HAP-1 (cell line): ENCODE results near the gene DAAM1.

ENCODE experiments used
- DNase-seq, 2 experiments: peaks; one replicate each; pipeline ENCODE4 v3.0.0-alpha.2; 2016 to 2020; ENCODE audit warnings: low spot score in 2 of 2
- H3K27me3 ChIP-seq: fragments of 250-450 bp; sonication (Bioruptor Pico); 2 replicates; pipeline ENCODE4 v1.5.1; 2020; ENCODE audit warnings: low read depth, mild to moderate bottlenecking, moderate library complexity
- H3K36me3 ChIP-seq: fragments of 250-450 bp; sonication (Bioruptor Pico); replicated peaks from 2 replicates; pipeline ENCODE4 v1.5.1; 2020; ENCODE audit warnings: mild to moderate bottlenecking
- H3K4me1 ChIP-seq: fragments of 250-450 bp; sonication (Bioruptor Pico); 2 replicates; pipeline ENCODE4 v1.5.1; 2020; ENCODE audit warnings: mild to moderate bottlenecking
- H3K4me3 ChIP-seq: fragments of 250-450 bp; sonication (Bioruptor Pico); 2 replicates; pipeline ENCODE4 v1.5.1; 2020; ENCODE audit warnings: mild to moderate bottlenecking, moderate library complexity
- H3K9me3 ChIP-seq: fragments of 250-450 bp; sonication (Bioruptor Pico); 2 replicates; pipeline ENCODE4 v1.5.1; 2020; ENCODE audit warnings: mild to moderate bottlenecking, moderate library complexity
- in situ Hi-C: fragments of 300-500 bp; cut with MboI; formaldehyde crosslinking; loops from 3 replicates; pipeline ENCODE4 v1.14.3; 2020; ENCODE audit warnings: low sequenced_read_pairs, inconsistent platforms, mixed read lengths

Gene DAAM1

GRCh38 chr14:59314953-59315599, 126.6 kb downstream of the DAAM1 start:
- peaks cover 6% of the 10 kb centered on the region; the same call in 1 of the 2 replicates for H3K4me1 ChIP-seq
- no peak for DNase-seq
- in situ Hi-C loops = no loop called here

GRCh38 chr14:59316151-59316830, 127.8 kb downstream of the DAAM1 start:
- Histone ChIP-seq H3K4me1 (peaks cover 5% of the 10 kb centered on the region), H3K4me3 (no peak overlapping the region), H3K36me3 (no peaks in the 10 kb centered on the region), H3K9me3 (no peaks in the 10 kb centered on the region), H3K27me3 (no peaks in the 10 kb centered on the region)
- in situ Hi-C loops = no loop called here
- DNase-seq = no peak

More at GRCh38 chr14:59314953-59315599, 126.6 kb downstream of the DAAM1 start:
- H3K27me3 ChIP-seq = no peaks in the 10 kb centered on the region
- no peak overlapping the region for H3K4me3 ChIP-seq
- no peaks in the 10 kb centered on the region for H3K36me3 ChIP-seq
- H3K9me3 ChIP-seq = no peaks in the 10 kb centered on the region

GRCh38 chr14:59317346-59317745, 128.9 kb downstream of the DAAM1 start:
- Histone ChIP-seq H3K4me3 (no peak overlapping the region), H3K9me3 (no peaks in the 10 kb centered on the region), H3K4me1 (peaks cover 6% of the 10 kb centered on the region), H3K27me3 (no peaks in the 10 kb centered on the region), H3K36me3 (no peaks in the 10 kb centered on the region)
- in situ Hi-C loops = no loop called here
- no peak for DNase-seq

GRCh38 chr14:59317798-59318505, 129.5 kb downstream of the DAAM1 start:
- DNase-seq = no peak
- Histone ChIP-seq H3K36me3 (no peaks in the 10 kb centered on the region), H3K4me1 (peaks cover 6% of the 10 kb centered on the region), H3K4me3 (no peak overlapping the region), H3K27me3 (no peaks in the 10 kb centered on the region), H3K9me3 (no peaks in the 10 kb centered on the region)
- in situ Hi-C loops = no loop called here

- H3K9me3 ChIP-seq = no peaks in the 10 kb centered on the region
- in situ Hi-C loops = no loop called here
- H3K36me3 ChIP-seq = no peaks in the 10 kb centered on the region
- H3K27me3 ChIP-seq = no peaks in the 10 kb centered on the region
- no peak for DNase-seq
- H3K4me3 ChIP-seq = no peak overlapping the region
- H3K4me1 ChIP-seq = peaks cover 6% of the 10 kb centered on the region
Observed at GRCh38 chr14:59318908-59319307, 130.4 kb downstream of the DAAM1 start.

- Histone ChIP-seq H3K4me3 (no peak overlapping the region), H3K27me3 (no peaks in the 10 kb centered on the region), H3K36me3 (no peaks in the 10 kb centered on the region), H3K4me1 (peaks cover 6% of the 10 kb centered on the region), H3K9me3 (no peaks in the 10 kb centered on the region)
- DNase-seq = no peak
- in situ Hi-C loops = no loop called here
Observed at GRCh38 chr14:59320361-59320760, 131.9 kb downstream of the DAAM1 start.

- peak in 1 of 2 experiments; percentile 32 for DNase-seq
- no peaks in the 10 kb centered on the region for H3K9me3 ChIP-seq
- no peak overlapping the region for H3K4me3 ChIP-seq
- in situ Hi-C loops = no loop called here
- H3K27me3 ChIP-seq = no peaks in the 10 kb centered on the region
- no peaks in the 10 kb centered on the region for H3K36me3 ChIP-seq
- peaks cover 6% of the 10 kb centered on the region for H3K4me1 ChIP-seq
Observed at GRCh38 chr14:59320763-59321625, 132.5 kb downstream of the DAAM1 start.

- Histone ChIP-seq H3K9me3 (no peaks in the 10 kb centered on the region), H3K4me1 (peaks cover 6% of the 10 kb centered on the region), H3K4me3 (no peak overlapping the region), H3K36me3 (no peaks in the 10 kb centered on the region), H3K27me3 (no peaks in the 10 kb centered on the region)
- in situ Hi-C loops = no loop called here
- DNase-seq = no peak
Observed at GRCh38 chr14:59321626-59321949, 133.1 kb downstream of the DAAM1 start.

GRCh38 chr14:59325906-59326305, 137.4 kb downstream of the DAAM1 start:
- in situ Hi-C loops = no loop called here
- DNase-seq = no peak
- Histone ChIP-seq H3K27me3 (no peaks in the 10 kb centered on the region), H3K4me3 (no peak overlapping the region), H3K4me1 (peaks cover 5% of the 10 kb centered on the region), H3K9me3 (no peaks in the 10 kb centered on the region), H3K36me3 (no peaks in the 10 kb centered on the region)

GRCh38 chr14:59328454-59328853, 140.0 kb downstream of the DAAM1 start:
- no peak for DNase-seq
- Histone ChIP-seq H3K9me3 (no peaks in the 10 kb centered on the region), H3K27me3 (no peaks in the 10 kb centered on the region), H3K4me3 (no peak overlapping the region), H3K36me3 (peaks cover 6% of the 10 kb centered on the region; the same call in 1 of the 2 replicates), H3K4me1 (0 out of 2 replicates have a peak, but pooled peaks cover 3% of the 10 kb centered on the region)
- in situ Hi-C loops = no loop called here

- Histone ChIP-seq H3K9me3 (no peaks in the 10 kb centered on the region), H3K4me1 (peaks cover 9% of the 10 kb centered on the region), H3K27me3 (no peaks in the 10 kb centered on the region), H3K36me3 (peaks cover 6% of the 10 kb centered on the region; the same call in 1 of the 2 replicates), H3K4me3 (no peak overlapping the region)
- in situ Hi-C loops = no loop called here
- no peak for DNase-seq
Observed at GRCh38 chr14:59330455-59330854, 142.0 kb downstream of the DAAM1 start.

GRCh38 chr14:59331217-59331616, 142.8 kb downstream of the DAAM1 start:
- H3K27me3 ChIP-seq = no peaks in the 10 kb centered on the region
- H3K36me3 ChIP-seq = peaks cover 6% of the 10 kb centered on the region; the same call in 1 of the 2 replicates
- in situ Hi-C loops = no loop called here
- H3K4me1 ChIP-seq = peaks cover 9% of the 10 kb centered on the region
- peak in 1 of 2 experiments; percentile 26 for DNase-seq
- no peak overlapping the region for H3K4me3 ChIP-seq
- H3K9me3 ChIP-seq = no peaks in the 10 kb centered on the region

- H3K4me3 ChIP-seq = no peak overlapping the region
- H3K4me1 ChIP-seq = peaks cover 23% of the 10 kb centered on the region
- H3K27me3 ChIP-seq = no peaks in the 10 kb centered on the region
- no peaks in the 10 kb centered on the region for H3K9me3 ChIP-seq
- no peak for DNase-seq
- in situ Hi-C loops = no loop called here
- H3K36me3 ChIP-seq = peaks cover 6% of the 10 kb centered on the region; the same call in 1 of the 2 replicates
Observed at GRCh38 chr14:59332727-59333126, 144.3 kb downstream of the DAAM1 start.
